Measurements from ENCODE around the gene ALKBH7.

The ALKBH7 gene

DNA sequence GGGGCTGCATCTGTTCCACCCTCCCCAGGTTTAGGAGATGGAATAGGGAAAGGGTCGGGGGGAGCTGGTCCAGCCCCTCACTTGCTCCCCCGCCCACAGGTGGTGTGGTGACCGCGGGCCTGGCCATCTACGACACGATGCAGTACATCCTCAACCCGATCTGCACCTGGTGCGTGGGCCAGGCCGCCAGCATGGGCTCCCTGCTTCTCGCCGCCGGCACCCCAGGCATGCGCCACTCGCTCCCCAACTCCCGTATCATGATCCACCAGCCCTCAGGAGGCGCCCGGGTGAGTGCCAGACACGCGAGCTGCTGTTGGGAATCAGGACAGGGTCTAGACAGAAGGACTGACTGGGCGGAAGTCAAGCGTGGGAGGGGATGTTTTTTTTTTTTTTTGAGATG is 8.2 kb upstream of the ALKBH7 start:
- DNase-seq (ENCODE audit: low read depth) = no peak

DNA sequence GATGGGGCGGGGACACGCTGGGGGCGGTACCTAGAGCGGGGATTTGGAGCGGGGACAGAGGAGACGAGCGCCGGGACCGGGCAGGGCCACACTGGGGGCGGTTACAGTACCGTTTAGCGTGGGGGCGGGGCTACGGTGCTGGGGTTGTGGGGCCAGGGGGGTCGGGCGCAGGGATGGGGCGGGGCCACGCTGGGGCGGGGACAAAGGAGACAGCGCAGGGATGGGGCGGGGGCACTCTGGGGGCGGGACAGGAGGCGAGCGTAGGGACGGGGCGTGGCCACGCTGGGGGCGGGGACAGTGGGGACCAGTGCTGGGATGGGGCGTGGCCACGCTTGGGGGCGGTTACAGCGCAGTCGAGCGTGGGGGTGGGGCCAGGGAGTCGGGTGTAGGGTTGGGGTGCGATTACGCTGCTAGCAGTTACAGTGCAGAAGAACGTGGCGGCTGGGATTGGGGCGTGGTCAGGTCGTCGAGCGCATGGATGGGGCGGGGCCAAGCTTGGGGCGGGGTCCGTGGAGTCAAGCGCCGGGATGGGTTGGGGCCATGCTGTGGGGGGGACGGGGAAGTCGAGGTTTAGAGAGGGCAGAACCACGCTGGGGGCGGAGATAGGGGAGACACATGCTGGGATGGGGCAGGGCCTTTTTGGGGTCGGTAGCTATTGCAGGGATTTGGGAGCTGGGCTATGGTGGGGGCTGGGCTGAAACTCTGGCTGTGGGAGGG is 660 bp downstream of the ALKBH7 start:
- peak; percentile 98 for DNase-seq (ENCODE audit: low read depth)

DNA sequence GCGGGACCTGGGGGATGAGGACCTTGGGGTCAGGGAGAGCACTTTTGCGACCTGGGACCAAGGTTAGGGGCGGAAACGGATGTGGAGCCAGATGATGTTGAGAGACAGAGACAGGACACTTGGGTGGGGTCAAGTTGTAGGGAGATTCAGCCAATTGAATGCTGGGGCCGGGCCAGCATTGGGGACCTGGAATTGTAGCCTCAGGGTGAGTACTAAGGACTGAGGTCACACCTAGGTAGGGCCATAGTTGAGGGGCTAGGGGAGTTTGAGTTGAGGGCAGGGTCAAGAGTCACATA is 1.2 kb downstream of the ALKBH7 start:
- no peak for DNase-seq (ENCODE audit: low read depth)

DNA sequence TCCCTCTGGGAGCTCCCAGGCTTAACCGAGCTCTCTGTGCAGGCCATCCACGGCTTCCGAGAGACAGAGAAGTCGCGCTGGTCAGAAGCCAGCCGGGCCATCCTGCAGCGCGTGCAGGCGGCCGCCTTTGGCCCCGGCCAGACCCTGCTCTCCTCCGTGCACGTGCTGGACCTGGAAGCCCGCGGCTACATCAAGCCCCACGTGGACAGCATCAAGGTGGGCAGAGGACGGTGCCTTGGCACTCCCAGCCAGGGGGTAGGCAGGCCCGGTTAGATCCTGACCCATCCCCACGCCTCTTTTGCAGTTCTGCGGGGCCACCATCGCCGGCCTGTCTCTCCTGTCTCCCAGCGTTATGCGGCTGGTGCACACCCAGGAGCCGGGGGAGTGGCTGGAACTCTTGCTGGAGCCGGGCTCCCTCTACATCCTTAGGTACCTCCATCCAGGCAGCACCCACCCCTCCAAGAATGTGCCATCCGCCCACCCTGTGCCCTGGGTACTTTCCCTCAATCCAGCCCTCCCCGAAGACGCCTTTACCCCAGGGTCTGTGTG is 1.6 kb downstream of the ALKBH7 start:
- no peak for DNase-seq (ENCODE audit: low read depth)

DNA sequence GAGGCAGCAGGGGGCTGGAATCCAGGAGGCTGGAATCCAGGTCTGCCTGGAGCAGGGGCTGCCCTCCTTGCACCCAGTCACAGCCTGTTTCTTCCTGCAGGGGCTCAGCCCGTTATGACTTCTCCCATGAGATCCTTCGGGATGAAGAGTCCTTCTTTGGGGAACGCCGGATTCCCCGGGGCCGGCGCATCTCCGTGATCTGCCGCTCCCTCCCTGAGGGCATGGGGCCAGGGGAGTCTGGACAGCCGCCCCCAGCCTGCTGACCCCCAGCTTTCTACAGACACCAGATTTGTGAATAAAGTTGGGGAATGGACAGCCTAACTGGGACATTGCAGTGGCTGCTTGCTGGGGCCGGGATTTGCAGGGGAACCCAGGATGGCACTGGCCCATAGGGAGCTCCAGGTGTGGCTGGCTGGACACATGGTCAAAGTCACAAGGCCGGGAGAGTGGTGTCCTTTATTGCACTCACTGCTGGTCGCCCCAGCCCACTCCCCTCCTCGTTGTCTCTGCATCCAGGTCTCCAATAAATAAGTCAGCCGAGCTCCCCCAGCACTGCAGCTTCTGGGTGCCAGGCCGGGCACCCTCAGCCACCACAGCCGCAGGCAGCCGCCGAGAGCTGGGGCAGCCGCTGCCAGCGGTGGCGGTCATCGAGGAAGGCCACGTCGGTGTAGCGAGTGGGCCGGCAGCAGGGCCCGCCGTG is 2.3 kb downstream of the ALKBH7 start:
- DNase-seq (ENCODE audit: low read depth) = no peak

DNA sequence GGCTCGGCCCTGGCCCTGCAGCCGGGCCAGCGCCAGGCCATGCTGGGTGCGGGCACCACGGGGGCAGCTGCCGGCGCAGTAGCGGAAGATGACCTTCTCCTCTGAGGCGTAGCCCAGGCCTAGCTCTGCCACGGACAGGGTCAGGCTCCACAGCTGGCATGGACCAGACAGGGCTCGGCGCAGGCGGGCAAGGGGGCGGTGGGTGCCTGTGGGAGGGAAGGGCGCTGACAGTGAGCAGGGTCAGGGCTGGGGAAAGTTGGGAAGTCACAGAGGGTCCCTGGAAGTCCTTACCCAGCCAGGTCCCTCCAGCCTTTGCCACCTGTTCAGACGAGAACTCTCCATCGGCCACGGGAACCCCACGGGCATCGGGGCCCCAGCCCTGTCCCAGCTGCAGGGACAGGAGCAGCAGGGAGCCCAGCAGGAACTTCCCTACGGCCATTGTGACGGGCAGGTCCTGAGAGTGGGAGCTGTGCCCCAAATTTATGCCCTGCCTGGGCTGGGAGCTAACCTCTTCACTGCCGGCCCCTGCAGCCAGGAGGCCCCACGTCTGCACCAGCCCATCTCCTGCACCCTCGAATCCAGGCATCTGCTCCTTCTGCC is 2.9 kb downstream of the ALKBH7 start, which contains the start of gene PSPN:
TSS of gene PSPN (minus strand) at position 523 of the 600 bp plus-strand sequence. CDS start at position 439, 84 bp downstream.
- DNase-seq (ENCODE audit: low read depth) = no peak

DNA sequence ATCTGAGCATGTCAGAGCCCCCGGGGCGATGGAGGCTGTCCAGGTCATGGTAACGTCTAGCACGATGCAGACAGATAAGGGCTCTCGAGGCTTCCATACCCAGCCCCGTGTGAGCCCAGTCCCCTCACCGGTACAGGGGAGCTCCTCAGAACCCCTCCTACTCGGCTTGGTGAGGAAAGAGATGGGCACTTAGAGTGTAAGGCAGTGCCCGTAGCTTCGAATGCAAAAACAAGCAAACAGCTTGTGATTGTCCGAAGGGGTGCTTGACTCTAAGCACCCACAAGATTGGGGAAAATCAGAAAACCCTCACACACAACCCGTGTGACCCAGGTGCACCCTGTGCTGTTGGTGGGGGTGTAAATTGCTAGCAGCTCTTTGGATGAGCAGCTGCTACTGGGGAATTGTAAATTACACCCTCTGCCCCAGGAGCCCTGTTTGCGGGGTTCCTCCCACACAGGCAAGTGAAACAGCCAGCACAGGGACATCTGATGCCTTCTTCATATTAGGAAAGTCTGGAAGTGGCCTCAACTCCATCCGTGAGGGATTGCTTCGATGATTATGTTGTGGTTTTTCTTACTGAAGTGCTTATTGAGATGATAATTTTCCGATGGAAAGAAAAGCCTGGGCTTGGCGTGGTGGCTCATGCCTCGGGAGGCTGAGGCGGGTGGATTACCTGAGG is 4.1 kb downstream of the ALKBH7 start:
- DNase-seq (ENCODE audit: low read depth) = no peak

DNA sequence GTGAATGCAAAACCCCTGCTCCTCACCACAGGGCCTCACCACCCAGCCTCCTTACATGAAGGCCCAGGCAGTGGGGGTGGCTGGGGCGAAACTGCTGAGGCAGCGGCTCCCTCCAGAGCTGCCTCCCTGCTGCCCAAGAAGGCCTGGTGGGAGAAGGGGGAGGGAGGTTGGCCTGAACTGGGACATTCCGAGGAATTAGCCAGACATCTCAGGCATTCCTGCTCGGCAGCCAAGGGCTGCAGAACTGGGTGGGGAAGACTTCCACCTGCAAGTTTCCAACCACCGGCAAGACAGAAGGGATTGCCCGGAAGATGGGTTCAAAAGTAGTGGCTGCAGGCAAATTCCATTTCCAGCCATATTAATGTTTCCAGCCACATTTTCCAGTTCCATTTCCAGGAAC is 5.4 kb downstream of the ALKBH7 start:
- no peak for DNase-seq (ENCODE audit: low read depth)

DNA sequence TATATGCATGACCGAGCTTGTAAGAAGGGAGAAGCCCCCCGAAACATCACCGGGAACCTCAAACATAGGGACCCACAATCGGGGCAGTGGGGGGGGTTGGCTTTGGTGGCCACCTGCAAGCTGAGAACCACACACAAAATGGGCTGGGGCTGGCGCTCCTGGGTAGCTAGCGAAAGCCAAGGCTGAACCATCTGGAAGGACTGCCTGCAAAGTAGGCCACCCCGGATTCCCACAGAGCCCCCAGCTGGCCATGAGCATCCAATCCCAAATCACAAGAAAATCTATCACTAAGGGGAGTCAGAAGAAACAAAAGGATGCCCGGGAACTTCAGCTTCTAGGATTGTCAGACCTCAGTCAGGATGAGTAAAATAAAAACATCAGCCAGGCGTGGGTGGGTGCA is 5.9 kb downstream of the ALKBH7 start:
- DNase-seq (ENCODE audit: low read depth) = no peak

DNA sequence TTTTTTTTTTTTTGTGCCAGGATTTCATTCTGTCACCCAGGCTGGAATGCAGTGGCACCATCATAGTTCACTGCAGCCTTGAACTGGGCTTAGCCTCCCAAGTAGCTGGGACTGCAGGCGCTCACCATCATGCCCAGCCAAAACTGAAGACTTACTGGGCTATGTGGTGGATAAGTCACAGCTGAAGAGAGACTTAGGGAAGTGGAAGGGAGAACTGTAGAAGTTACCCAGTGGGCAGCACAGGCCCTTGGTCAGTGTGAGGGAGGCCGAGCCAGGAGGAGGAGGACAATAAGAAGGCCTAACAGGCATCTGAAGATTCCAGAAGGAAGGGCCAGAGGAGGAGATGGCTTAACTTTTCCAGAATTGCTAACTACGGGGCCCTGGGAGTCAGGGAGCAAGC is 7.2 kb downstream of the ALKBH7 start:
- DNase-seq (ENCODE audit: low read depth) = no peak

DNA sequence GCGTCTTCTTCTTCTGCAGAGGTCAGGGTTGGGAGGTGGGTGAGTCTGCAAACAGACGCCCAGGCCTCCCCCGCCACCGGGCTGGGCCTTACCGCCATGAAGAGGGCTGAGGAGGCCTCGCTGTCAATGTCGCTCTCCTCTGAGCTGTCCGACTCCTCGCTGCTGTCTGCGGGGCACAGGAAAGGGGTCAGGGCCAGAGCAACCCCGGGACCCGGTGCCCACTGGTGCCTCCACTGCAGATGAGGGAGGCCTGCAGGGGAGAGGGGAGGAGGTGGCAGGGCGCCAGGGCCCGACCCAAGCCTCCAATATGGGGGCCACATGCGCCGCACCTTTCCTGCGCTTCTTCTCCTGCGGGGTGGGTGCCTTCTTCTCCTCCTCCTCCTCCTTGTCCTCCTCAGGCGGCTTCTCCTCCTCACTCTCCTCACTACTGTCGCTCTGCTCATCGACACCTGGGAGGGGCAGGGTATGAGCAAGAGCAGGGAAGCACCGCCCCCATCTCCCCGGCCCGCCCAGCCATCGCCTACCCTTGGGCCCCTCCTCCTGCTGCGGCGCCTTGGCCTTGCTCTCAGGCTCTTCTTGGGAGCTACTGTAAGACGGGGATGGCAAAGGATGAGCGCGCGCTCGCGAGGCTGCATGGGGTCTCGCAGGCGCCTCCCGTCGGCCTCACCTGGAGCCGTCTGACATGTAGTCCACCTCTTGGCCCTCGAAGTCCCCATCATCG is 8.6 kb downstream of the ALKBH7 start:
- no peak for DNase-seq (ENCODE audit: low read depth)

DNA sequence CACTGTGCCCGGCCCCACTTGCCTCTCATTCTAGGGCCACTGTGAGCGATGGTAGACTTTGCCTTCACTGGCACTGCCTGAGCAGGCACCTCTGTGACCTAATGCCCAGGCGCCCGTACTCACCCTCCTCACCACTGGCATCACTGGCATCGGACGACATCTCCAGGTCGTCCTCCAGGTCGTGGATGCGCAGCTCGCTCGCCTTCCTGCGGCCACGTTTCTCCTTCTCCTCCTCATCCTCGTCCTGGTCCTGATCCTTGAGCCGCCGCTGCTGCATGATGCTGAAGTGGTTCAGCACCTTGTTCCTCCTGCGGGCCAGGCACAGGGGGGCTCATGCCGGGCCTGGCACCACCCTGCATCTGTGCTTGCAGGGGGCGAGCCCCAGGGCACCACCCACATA is 10.6 kb downstream of the ALKBH7 start:
- no peak for DNase-seq (ENCODE audit: low read depth)

DNA sequence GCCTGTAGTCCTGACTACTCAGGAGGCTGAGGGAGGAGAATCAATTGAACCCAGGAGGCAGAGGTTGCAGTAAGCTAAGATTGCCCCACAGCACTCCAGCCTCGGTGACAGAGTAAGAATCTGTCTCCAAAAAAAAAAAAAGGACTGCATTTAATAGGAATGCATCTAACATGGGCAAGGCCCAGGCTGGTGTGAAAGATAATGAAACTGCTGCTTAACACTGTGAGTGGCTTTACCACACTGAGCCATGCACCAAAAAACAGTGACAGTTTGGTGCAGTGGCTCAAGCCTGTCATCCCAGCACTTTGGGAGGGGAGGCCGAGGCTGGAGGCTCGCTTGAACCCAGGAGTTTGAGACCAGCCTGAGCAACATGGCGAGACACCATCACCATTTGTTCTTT is 11.8 kb downstream of the ALKBH7 start:
- no peak for DNase-seq (ENCODE audit: low read depth)

DNA sequence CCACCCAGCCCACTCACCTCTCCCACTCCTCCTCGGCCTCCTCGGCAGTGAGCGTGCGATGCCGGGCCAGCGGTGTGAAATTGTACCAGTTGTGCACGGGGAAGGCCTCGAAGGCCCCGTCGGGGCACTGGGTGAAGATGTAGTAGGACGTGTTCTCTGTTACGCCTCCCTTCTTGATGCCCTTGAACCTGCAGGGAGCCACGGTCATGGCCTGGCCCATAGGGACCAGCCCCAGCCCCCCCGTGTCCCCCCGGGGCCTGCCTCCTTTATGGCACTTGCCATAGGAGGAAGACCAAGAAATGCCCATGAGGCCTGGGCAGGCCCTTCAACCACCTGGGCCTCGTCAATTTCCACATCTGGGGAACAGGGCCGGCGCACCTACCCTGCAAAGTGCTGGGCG is 14.8 kb downstream of the ALKBH7 start:
- DNase-seq (ENCODE audit: low read depth) = no peak

DNA sequence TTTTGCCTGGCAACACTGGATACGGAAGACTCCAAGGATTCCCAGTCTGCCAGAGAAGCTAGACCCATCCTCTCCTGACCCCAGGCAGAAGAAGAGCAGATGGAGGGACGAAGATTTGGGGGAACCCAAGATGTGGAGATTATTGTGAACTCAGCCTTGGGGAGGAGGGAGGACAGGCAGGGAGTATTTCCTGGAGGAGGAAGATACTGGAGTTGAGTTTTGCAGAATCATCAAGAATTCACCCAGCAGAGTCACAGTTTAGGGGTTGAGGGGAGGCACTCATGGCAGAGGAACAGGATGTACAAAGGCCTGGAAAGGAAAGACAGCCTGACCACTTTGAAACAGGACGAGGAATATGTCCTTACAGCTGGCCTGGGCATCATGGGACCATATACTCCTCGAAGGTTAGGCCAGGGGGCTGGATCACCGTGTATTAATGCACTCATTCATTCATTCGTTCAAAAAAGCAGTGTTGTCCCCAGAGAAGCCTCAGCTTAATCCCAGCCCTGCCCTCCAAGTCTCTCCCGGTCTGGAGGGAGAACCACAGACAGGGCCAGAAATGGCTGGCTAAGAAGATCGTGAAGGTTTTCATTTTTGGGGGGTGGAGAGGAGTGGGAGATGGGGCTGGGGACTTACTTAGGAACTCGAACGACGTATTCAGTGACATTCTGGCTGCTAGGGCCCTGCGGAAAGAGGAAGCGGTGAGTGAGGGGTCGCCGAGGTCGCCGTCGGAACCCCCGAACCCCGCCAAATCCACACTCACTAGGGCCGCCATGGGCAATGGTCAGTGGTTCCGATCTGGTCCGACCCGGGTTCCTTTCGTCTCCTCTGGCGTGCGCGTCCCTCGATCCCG is 19.9 kb downstream of the ALKBH7 start:
- DNase-seq (ENCODE audit: low read depth) = no peak

DNA sequence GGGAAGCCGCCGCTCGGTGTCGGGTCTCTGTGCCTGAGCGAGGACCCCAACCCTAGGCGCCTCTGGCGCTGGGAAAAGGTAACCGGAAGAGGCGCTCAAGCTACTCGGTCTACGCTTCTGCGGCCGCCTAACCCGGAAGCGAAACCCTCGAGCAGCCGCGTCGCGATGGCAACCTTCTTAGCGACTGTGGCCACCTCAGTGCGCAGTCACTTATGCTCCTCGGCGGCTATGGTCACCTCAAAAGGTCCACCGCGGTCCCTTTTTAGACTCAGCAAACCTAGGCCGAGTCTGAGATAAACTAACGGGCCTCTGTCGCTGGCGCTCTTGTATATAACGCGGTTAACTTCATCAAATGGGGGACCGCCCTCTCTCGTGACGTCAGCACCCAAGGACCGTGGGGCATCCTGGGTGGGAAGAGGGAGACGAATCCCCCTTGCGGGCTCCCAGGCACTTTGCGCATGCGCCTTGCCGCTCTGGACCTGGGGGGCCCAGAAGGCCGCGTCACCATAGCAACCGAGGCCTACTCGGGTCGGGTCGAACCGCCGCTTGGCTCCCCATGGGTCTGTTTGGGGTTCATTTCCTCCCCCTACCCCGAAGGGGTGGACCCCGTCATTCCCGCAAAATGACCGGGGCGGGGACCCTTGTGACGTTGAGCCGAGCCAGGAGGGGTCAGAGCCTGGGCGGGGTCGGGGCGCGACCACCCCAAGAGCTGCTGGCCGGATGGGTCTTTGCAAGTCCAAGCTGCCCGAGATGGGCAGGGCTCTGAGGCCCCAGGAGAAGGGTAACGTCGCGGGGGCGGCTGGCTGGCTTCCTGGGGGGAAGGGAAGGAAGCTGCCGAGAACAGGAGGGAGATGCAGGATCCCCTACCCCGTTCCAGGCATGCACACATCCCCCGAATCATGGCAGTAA is 20.7 kb downstream of the ALKBH7 start, which contains the start of gene GTF2F1:
TSS of gene GTF2F1 (minus strand) at position 91 of the 909 bp plus-strand sequence. CDS start 169 bp downstream, outside the sequence.
- DNase-seq (ENCODE audit: low read depth) = peak; percentile 93

DNA sequence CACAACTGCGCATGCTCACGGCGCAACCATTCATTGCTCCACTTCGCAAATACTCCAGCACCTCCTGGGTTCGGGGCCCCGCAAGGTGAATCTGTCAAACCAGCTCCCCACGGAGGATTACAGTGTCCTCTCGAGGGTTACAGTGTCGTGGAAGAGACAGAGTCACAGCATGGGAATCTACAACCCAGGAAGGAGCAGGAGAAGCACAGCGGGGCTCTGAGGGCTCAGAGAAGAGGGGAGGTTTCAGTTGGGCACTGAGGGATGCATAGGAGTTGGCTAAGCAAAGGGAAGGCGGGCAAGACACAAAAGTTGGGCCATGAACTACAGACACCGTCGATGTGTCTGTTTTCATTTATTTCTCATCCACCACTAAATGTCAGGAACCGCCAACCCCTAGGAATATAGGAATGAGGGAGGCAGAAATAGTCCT is 21.4 kb downstream of the ALKBH7 start:
- no peak for DNase-seq (ENCODE audit: low read depth)

DNA sequence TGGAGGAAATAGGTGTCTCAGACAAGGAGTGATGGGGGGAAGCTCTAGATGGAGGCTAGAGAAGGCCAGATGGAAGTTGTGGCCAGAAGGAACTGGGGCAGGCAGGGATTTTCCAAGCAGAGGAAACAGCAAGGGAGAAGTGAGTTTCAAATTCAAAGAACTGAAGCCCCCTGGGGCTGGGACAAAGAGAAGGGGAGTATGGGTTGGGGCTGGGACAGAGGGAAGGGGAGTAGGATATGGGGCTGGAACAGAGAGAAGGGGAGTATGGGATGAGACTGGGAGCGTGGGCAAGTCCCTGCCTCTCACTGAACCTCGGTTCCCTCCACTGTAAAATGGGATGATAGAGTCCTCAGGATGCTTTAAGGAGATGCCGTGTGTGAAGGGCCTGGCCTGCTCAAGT is 22.2 kb downstream of the ALKBH7 start:
- no peak for DNase-seq (ENCODE audit: low read depth)

DNA sequence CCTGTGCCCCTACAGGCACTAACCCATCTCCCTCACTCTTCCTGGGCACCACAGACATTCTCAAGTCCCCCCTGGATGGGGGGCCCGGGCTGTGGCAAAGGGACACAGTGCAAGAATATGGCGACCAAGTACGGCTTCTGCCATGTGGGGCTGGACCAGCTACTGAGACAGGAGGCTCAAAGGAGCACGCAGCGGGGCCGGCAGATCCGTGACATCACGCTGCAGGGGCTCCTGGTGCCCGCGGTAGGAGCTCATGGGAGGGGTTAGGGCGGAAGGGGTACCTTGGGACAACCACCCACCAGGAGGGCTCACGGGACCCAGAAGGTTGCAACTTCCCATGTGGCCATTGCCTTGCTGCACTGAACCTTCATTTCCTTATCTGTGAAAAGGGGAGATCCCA is 23.7 kb downstream of the ALKBH7 start:
- DNase-seq (ENCODE audit: low read depth) = no peak

Data from stimulated activated CD8-positive, alpha-beta memory T cell treated with anti-CD3 and anti-CD28 coated beads, Interleukin-4, amount 100 ng/mL, for 24 hours (primary cell).